Heart left ventricle (tissue), 16 donors: ENCODE measurements around the gene ANKRD18A. TPM values are rescaled to one million over a fixed set of nuclear protein-coding genes. Genes with fewer than 3 reads are reported as not detected.
A peak's percentile ranks its signal among the peaks of the same experiment; 100 is the strongest.

Experiments
- ATAC-seq, 4 donors: fragments of 200-7000 bp; cut with Tn5 transposase; one replicate each; pipeline ENCODE4 v1.9.1; 2020 to 2022; ENCODE audit warnings: moderate library complexity in 4 of 4, mild to moderate bottlenecking in 3 of 4, moderate number of reproducible peaks in 1 of 4
- DNase-seq, 5 donors: peaks; one replicate each; pipeline ENCODE4 v3.0.0-alpha.2; 2020
- H3K27ac ChIP-seq, 12 donors: fragments of 200-600 bp; sonication (generic) in 4 of 12; one replicate each; pipeline versions ENCODE4 v1.5.0 to v1.8.0; 2016 to 2022; ENCODE audit warnings: mild to moderate bottlenecking in 2 of 12
- H3K27me3 ChIP-seq, 9 donors: fragments of 200-600 bp; sonication (generic) in 2 of 9; one replicate each; pipeline versions ENCODE4 v1.5.1 to v1.8.0; 2016 to 2022; ENCODE audit warnings: mild to moderate bottlenecking in 3 of 9
- H3K36me3 ChIP-seq, 9 donors: fragments of 200-600 bp; sonication (generic) in 2 of 9; one replicate each; pipeline versions ENCODE4 v1.5.0 to v1.8.0; 2018 to 2022; ENCODE audit warnings: mild to moderate bottlenecking in 2 of 9
- H3K4me1 ChIP-seq, 12 donors: fragments of 200-600 bp; sonication (generic) in 4 of 12; one replicate each; pipeline versions ENCODE4 v1.5.0 to v1.8.0; 2016 to 2022; ENCODE audit warnings: mild to moderate bottlenecking in 3 of 12
- H3K4me3 ChIP-seq, 12 donors: fragments of 200-600 bp; sonication (generic) in 4 of 12; one replicate each; pipeline versions ENCODE4 v1.5.0 to v1.8.0; 2017 to 2022; ENCODE audit warnings: mild to moderate bottlenecking in 9 of 12, moderate library complexity in 4 of 12
- H3K9me3 ChIP-seq, 12 donors: fragments of 200-600 bp; sonication (generic) in 4 of 12; one replicate each; pipeline versions ENCODE4 v1.5.0 to v1.8.0; 2016 to 2022; ENCODE audit warnings: mild to moderate bottlenecking in 1 of 12
- POLR2A ChIP-seq, 2 donors: fragments of 450-650 bp; IDR thresholded peaks; one replicate each; pipeline ENCODE4 v1.6.1; 2017; ENCODE audit warnings: antibody characterized with exemption in 2 of 2, mild to moderate bottlenecking in 2 of 2, moderate library complexity in 2 of 2
- WGBS, 4 donors: extraction: QIAGEN DNeasy Blood & Tissue Kit in 2 of 4; methylation state at CpG; one replicate each; pipeline versions ENCODE4 v1.1.5 to v1.1.7; 2013 to 2018; 5-methylcytosine and 5-hydroxymethylcytosine counted together
- intact Hi-C, 10 donors: fragments of 100-400 bp; cut with DNase I; formaldehyde crosslinking; loops; one replicate each; pipeline versions ENCODE4 v1.11.1 to v1.14.2; 2022
- polyA plus RNA-seq, 2 donors: library from polyadenylated mRNA; stranded (reverse); fragments of 200-250 nt; gene quantifications; one replicate each; pipeline ENCODE4 v1.2.3, GENCODE V29; 2013
- total RNA-seq, 9 donors: library from RNA; depleted of rRNA in 2 of 9; stranded (reverse); fragments of >200 nt in 2 of 9; fragmentation: NEBNext Ultra II Directional in 3 of 9; extraction: Animal tissue kit (Norgen Biotek cat#: 25700) in 3 of 9; gene quantifications; one replicate each; pipeline versions ENCODE4 v1.1.0 to v1.2.4, GENCODE V29; 2016 to 2023
- TF ChIP-seq, protein P1 (sequence below), 12 donors: fragments of 200-600 bp; sonication (generic) in 4 of 12; IDR thresholded peaks; one replicate each; pipeline versions ENCODE4 v1.5.0 to v1.8.0; 2018 to 2022; ENCODE audit warnings: antibody characterized with exemption in 12 of 12, mild to moderate bottlenecking in 5 of 12
- donor health status: ischemic (EF 13 %, LVEDD 7.1; RV severe dilation, severe dysfunction).
- donor health status: healthy with polysubstance abuse.
- donor health status: DM: no; HTN: yes; CAD: no.
- donor health status: DM: no; HTN: no; CAD: no.
- donor health status: ischemic (EF 25% LVEDD 6.9; RV normal size, moderate dysfunction).
- donor health status: ischemic (EF 25% LVEDD 5.7; RV mildly dilated, moderate dysfunction).
- donor health status: healthy.
- donor health status: DM: yes; HTN: yes; CAD: no.
- donor health status: ischemic (EF 35%, LVEDD 5.7; RV mildly dilated, moderate dysfunction).
- donor health status: nonischemic (EF 11% LVEDD 7.7; RV severe dilation, severe dysfunction).
- donor health status: DM: yes; HTN: yes; CAD: no.
- donor health status: PGD.
- donor health status: ischemic (EF 29% LVEDD 5.4; RV normal size, mild dysfunction).
- donor health status: nonischemic (EF 23%, LVEDD 6.1; RV moderate dilation, normal function).

Gene ANKRD18A
- total and polyA plus RNA-seq, 11 donors: 0.20 to 6.8 (median 2.2) TPM

DNA sequence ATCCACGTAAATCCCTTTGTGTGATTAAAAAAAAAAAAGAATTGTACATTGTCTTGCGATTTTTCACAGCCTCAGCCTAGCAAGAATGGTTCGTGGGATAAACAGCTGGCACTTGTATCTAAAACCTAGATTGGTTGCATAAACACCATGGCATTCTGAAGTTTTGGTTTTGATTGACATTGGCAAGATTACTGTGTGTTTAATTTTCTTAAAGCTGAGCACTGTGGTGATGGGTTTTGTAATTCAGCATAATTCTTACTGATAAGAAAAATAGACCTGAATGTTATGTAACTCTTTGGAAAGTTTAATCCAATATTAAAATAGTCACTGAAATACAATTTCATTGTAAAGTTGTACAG, 23.4 kb upstream of the ANKRD18A start:
- WGBS, 4 donors: 70 to 77% (median 75%) methylated on average over 3 of the region's 3 CpGs

DNA sequence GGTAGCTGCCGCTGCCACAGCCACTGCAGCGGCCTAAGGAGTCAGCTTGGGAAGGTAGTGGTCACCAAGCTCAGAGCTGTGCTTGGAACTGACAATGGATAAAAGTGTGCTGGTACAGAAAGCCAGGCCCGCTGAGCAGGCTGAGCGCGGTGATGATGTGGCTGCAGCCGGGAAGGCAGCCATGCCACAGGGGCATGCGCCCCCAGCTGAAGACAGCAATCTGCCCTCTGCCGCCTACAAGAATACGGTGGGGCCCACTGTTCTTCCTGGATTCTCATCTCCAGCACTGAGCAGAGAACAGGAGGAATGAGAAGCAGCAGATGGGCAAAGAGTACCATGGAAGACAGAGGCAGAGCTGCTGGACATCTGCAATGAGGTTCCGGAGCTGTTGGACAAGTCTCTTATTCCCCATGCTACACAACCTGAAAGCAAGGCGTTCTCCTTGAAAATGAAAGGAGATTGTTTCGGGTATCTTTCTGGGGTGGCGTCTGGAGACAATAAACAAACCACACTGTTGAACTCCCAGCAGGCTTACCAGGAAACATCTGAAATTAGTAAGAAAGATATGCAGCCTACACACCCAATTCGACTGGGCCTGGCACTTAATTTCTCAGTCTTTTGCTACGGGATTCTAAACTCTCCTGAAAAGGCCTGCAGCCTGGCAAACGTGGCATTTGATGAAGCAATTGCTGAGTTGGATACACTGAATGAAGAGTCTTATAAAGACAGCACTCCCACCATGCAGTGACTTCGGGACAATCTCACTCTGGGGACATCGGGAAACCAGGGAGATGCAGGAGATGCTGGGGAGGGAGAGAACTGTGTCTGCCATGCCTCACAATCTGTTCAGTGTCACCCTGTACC, 22.8 kb upstream of the ANKRD18A start:
- intact Hi-C loops: loop anchor here in 1 of 10 donors (10.0 kb wide), 1 partner anchor 62 kb away; no protein-coding TSS in a partner anchor
- H3K4me3 ChIP-seq: no peak overlapping the region
- H3K36me3 ChIP-seq: no peaks in the 10 kb centered on the region
- TF ChIP-seq, protein P1, sequence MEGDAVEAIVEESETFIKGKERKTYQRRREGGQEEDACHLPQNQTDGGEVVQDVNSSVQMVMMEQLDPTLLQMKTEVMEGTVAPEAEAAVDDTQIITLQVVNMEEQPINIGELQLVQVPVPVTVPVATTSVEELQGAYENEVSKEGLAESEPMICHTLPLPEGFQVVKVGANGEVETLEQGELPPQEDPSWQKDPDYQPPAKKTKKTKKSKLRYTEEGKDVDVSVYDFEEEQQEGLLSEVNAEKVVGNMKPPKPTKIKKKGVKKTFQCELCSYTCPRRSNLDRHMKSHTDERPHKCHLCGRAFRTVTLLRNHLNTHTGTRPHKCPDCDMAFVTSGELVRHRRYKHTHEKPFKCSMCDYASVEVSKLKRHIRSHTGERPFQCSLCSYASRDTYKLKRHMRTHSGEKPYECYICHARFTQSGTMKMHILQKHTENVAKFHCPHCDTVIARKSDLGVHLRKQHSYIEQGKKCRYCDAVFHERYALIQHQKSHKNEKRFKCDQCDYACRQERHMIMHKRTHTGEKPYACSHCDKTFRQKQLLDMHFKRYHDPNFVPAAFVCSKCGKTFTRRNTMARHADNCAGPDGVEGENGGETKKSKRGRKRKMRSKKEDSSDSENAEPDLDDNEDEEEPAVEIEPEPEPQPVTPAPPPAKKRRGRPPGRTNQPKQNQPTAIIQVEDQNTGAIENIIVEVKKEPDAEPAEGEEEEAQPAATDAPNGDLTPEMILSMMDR (IDR thresholded peaks at IDR 0.05): no peak
- no peak for TF ChIP-seq POLR2A (IDR thresholded peaks at IDR 0.05)
- H3K27ac ChIP-seq: no peak overlapping the region
- ATAC-seq (no peak), DNase-seq (no peak)
- H3K9me3 ChIP-seq: no peaks in the 10 kb centered on the region
- peaks cover 0 to 4% (median 0%) of the 10 kb centered on the region in 12 donors for H3K4me1 ChIP-seq
- H3K27me3 ChIP-seq: peaks cover 0 to 7% (median 0%) of the 10 kb centered on the region in 9 donors
- 76 to 83% (median 82%) methylated on average over 18 of the region's 18 CpGs for WGBS, 4 donors

More for the DNA sequence above, 23.4 kb upstream of the ANKRD18A start:
- TF ChIP-seq, protein P1 (IDR thresholded peaks at IDR 0.05): no peak
- no peak for TF ChIP-seq POLR2A (IDR thresholded peaks at IDR 0.05)
- Histone ChIP-seq H3K4me3 (no peak overlapping the region), H3K27me3 (peaks cover 0 to 7% (median 0%) of the 10 kb centered on the region in 9 donors), H3K36me3 (no peaks in the 10 kb centered on the region), H3K4me1 (peaks cover 0 to 4% (median 0%) of the 10 kb centered on the region in 12 donors), H3K9me3 (no peaks in the 10 kb centered on the region), H3K27ac (no peak overlapping the region)
- ATAC-seq (no peak), DNase-seq (no peak)
- intact Hi-C loops: loop anchor here in 1 of 10 donors (10.0 kb wide), 1 partner anchor 61 kb away; no protein-coding TSS in a partner anchor

DNA sequence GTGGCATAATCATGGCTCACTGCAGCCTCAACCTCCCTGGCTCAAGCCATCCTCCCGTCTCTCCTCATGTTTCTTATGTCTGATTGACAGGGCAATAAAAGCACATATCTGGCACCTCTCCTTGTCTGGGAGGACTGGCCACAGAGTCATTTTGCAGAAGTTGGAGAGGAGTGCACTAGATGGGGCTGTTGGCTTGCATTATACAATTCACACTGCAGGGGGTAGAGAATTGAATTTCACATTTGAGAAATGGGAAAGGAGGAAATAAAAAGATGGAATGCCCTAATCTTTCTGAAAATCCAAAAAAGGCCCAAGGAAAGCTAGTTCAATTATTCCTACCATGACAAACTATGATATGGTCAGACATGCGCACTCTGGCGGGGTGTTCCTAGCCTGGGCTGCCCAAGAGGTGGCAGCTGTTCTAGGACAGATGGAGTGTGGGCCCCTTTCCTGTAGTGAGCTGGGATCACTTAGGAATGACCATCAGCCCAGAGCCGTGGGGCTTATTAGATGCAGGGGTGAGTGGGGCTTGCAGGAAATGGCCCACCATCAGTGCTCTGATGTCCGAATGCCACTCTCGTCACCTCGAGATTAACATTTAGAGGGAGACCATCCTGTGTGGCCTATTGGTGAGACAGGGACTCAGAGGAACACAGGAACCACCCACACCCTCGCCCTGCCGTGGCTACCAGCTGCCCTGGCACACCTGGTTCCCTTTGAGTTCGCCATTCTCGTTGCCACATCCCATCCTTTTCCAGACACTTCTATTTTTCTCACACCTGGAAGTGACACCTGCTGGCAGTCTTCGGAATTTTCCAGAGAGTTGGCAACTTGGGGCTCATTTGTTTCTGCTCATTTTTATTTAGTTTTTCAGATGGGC, 21.8 kb upstream of the ANKRD18A start:
- 57 to 66% (median 60%) methylated on average over 12 of the region's 12 CpGs for WGBS, 4 donors
- H3K27me3 ChIP-seq: peaks cover 0 to 7% (median 0%) of the 10 kb centered on the region in 9 donors
- no peak overlapping the region for H3K4me3 ChIP-seq
- peaks cover 0 to 4% (median 0%) of the 10 kb centered on the region in 12 donors for H3K4me1 ChIP-seq
- no peak for TF ChIP-seq POLR2A (IDR thresholded peaks at IDR 0.05)
- TF ChIP-seq, protein P1 (IDR thresholded peaks at IDR 0.05): peak in 11 of 12 donors; percentile 12 to 50 (median 40)
- peak; percentile 87 to 91 (median 90) for ATAC-seq
- intact Hi-C loops: loop anchor here in 1 of 10 donors (10.0 kb wide), 1 partner anchor 63 kb away; no protein-coding TSS in a partner anchor
- DNase-seq: no peak
- H3K36me3 ChIP-seq: no peaks in the 10 kb centered on the region
- no peaks in the 10 kb centered on the region for H3K9me3 ChIP-seq
- H3K27ac ChIP-seq: no peak overlapping the region
